GM23338 (cell line): ENCODE results near the gene ANTXR2. TPM values are rescaled to one million over a fixed set of nuclear protein-coding genes. Genes with fewer than 3 reads are reported as not detected.

ENCODE experiments used
- ATAC-seq: fragments of 200-7000 bp; cut with Tn5 transposase; 3 replicates; pipeline ENCODE4 v1.9.1; 2020
- DNase-seq: peaks from one replicate; pipeline ENCODE4 v3.0.0-alpha.2; 2015; ENCODE audit warnings: low spot score
- H2AFZ ChIP-seq: fragments of 200-600 bp; sonication (generic); 2 replicates; pipeline ENCODE4 v1.8.0; 2016; ENCODE audit warnings: antibody characterized with exemption, mild to moderate bottlenecking, moderate library complexity
- H3F3A ChIP-seq: fragments of 200-600 bp; sonication (generic); replicated peaks from 2 replicates; pipeline ENCODE4 v1.8.0; 2017; ENCODE audit warnings: antibody characterized with exemption, mixed run types, low read depth
- H3K27ac ChIP-seq: fragments of 200-600 bp; sonication (generic); 2 replicates; pipeline ENCODE4 v1.6.1; 2016; ENCODE audit warnings: low read depth
- H3K27me3 ChIP-seq: fragments of 200-600 bp; sonication (generic); 2 replicates; pipeline ENCODE4 v1.8.0; 2016; ENCODE audit warnings: mild to moderate bottlenecking, mixed run types, moderate library complexity; ENCODE audit not compliant: insufficient read depth
- H3K36me3 ChIP-seq: fragments of 200-600 bp; sonication (generic); 2 replicates; pipeline ENCODE4 v1.8.0; 2016; ENCODE audit warnings: mild to moderate bottlenecking; ENCODE audit not compliant: insufficient read depth
- H3K4me1 ChIP-seq: fragments of 200-600 bp; sonication (generic); 2 replicates; pipeline ENCODE4 v1.8.0; 2016; ENCODE audit warnings: mild to moderate bottlenecking, moderate library complexity; ENCODE audit not compliant: insufficient read depth
- H3K4me2 ChIP-seq: fragments of 200-600 bp; sonication (generic); 2 replicates; pipeline ENCODE4 v1.7.1; 2017; ENCODE audit warnings: mixed run types
- H3K4me3 ChIP-seq: fragments of 200-600 bp; sonication (generic); 2 replicates; pipeline ENCODE4 v1.6.1; 2016; ENCODE audit warnings: mixed run types
- H3K79me2 ChIP-seq: fragments of 200-600 bp; sonication (generic); replicated peaks from 2 replicates; pipeline ENCODE4 v1.8.0; 2017; ENCODE audit warnings: mild to moderate bottlenecking; ENCODE audit not compliant: insufficient read depth
- H3K9me2 ChIP-seq: fragments of 200-600 bp; sonication (generic); 2 replicates; pipeline ENCODE4 v1.8.0; 2017; ENCODE audit not compliant: insufficient read depth
- H4K20me1 ChIP-seq: fragments of 200-600 bp; sonication (generic); replicated peaks from 2 replicates; pipeline ENCODE4 v1.8.0; 2017; ENCODE audit warnings: mild to moderate bottlenecking; ENCODE audit not compliant: insufficient read depth
- H3K27ac Mint-ChIP-seq: 2 replicates; pipeline ENCODE4 v1.8.0; 2020; ENCODE audit warnings: inconsistent platforms, mild to moderate bottlenecking, moderate library complexity, mixed read lengths
- H3K27me3 Mint-ChIP-seq: 3 replicates; pipeline ENCODE4 v1.8.0; 2022; ENCODE audit warnings: low read depth, mild to moderate bottlenecking, moderate library complexity, mixed read lengths, inconsistent platforms; ENCODE audit not compliant: insufficient read depth, poor library complexity
- H3K36me3 Mint-ChIP-seq: 3 replicates; pipeline ENCODE4 v1.8.0; 2021; ENCODE audit warnings: low read depth, mild to moderate bottlenecking, inconsistent platforms, moderate library complexity, mixed read lengths
- H3K4me1 Mint-ChIP-seq: 3 replicates; pipeline ENCODE4 v1.8.0; 2020; ENCODE audit warnings: mild to moderate bottlenecking, inconsistent platforms, mixed read lengths
- H3K4me3 Mint-ChIP-seq: 3 replicates; pipeline ENCODE4 v1.8.0; 2021; ENCODE audit warnings: moderate library complexity, mild to moderate bottlenecking, inconsistent platforms, mixed read lengths
- H3K9me3 Mint-ChIP-seq: 3 replicates; pipeline ENCODE4 v1.8.0; 2020; ENCODE audit warnings: moderate library complexity, mild to moderate bottlenecking, inconsistent platforms, mixed read lengths
- CREB1 ChIP-seq: fragments of 250-450 bp; sonication (Bioruptor Pico); IDR thresholded peaks from 2 replicates; pipeline ENCODE4 v1.5.0; 2020; ENCODE audit warnings: low read depth, mild to moderate bottlenecking, moderate library complexity
- EZH2 ChIP-seq: fragments of 200-600 bp; sonication (generic); IDR thresholded peaks from one replicate; pipeline ENCODE4 v1.8.0; 2017; ENCODE audit warnings: antibody characterized with exemption, mild to moderate bottlenecking, low read depth; ENCODE audit not compliant: unreplicated experiment
- EZH2phosphoT487 ChIP-seq: fragments of 200-600 bp; sonication (generic); IDR thresholded peaks from one replicate; pipeline ENCODE4 v1.8.1; 2018; ENCODE audit warnings: antibody characterized with exemption; ENCODE audit not compliant: unreplicated experiment
- NANOG ChIP-seq: IDR thresholded peaks from 2 replicates; pipeline ENCODE4 v1.6.1; 2016; ENCODE audit warnings: antibody characterized with exemption, borderline replicate concordance
- POLR2AphosphoS5 ChIP-seq: IDR thresholded peaks from 2 replicates; pipeline ENCODE4 v1.6.1; 2016; ENCODE audit warnings: antibody characterized with exemption, low read depth
- REST ChIP-seq: IDR thresholded peaks from one replicate; pipeline ENCODE4 v1.6.1; 2018; ENCODE audit warnings: antibody characterized with exemption; ENCODE audit not compliant: unreplicated experiment
- STAT1 ChIP-seq: IDR thresholded peaks from one replicate; pipeline ENCODE4 v1.6.1; 2016; ENCODE audit warnings: antibody characterized with exemption; ENCODE audit not compliant: unreplicated experiment
- ZNF114 ChIP-seq: fragments of 250-450 bp; sonication (Bioruptor Pico); IDR thresholded peaks from 2 replicates; pipeline ENCODE4 v1.5.0; 2020; ENCODE audit warnings: mild to moderate bottlenecking, moderate library complexity
- ZNF331 ChIP-seq: fragments of 250-450 bp; sonication (Bioruptor Pico); IDR thresholded peaks from 2 replicates; pipeline ENCODE4 v1.5.0; 2020; ENCODE audit warnings: low read depth, mild to moderate bottlenecking, moderate library complexity
- polyA plus RNA-seq: library from polyadenylated mRNA; unstranded; fragments of >200 nt; fragmentation: Nextera tagmentation; extraction: Ambion mirVana; gene quantifications from 2 replicates; pipeline ENCODE4 v1.2.1, GENCODE V29; 2016
- total RNA-seq: library from RNA; depleted of rRNA; stranded (reverse); fragments of >200 nt; shearing (Covaris generic); gene quantifications from 2 replicates; pipeline ENCODE4 v1.2.3, GENCODE V29; 2014
- TF ChIP-seq, protein P1 (sequence below): IDR thresholded peaks from 2 replicates; pipeline ENCODE4 v1.6.1; 2016; ENCODE audit warnings: antibody characterized with exemption
- TF ChIP-seq, protein P2 (sequence below): fragments of 250-450 bp; sonication (Bioruptor Pico); IDR thresholded peaks from 2 replicates; pipeline ENCODE4 v1.5.0; 2020; ENCODE audit warnings: mild to moderate bottlenecking, moderate library complexity

Gene ANTXR2
- total and polyA plus RNA-seq, 2 experiments from 2014 or later, result 2.0 to 5.3 TPM

- no peak for TF ChIP-seq REST
- no peak for TF ChIP-seq NANOG
These were observed 26.6 kb upstream of the ANTXR2 start (continued) for GRCh38 chr4:80099671-80100070.

GRCh38 chr4:80098635-80099034 lies 25.6 kb upstream of the ANTXR2 start:
- no peak for ATAC-seq
- no peak for TF ChIP-seq NANOG
- TF ChIP-seq ZNF331, result no peak
- no peak for TF ChIP-seq ZNF114 (CRISPR knock-in tag)
- no peak for TF ChIP-seq REST
- no peak for TF ChIP-seq EZH2phosphoT487
- TF ChIP-seq, protein P1, sequence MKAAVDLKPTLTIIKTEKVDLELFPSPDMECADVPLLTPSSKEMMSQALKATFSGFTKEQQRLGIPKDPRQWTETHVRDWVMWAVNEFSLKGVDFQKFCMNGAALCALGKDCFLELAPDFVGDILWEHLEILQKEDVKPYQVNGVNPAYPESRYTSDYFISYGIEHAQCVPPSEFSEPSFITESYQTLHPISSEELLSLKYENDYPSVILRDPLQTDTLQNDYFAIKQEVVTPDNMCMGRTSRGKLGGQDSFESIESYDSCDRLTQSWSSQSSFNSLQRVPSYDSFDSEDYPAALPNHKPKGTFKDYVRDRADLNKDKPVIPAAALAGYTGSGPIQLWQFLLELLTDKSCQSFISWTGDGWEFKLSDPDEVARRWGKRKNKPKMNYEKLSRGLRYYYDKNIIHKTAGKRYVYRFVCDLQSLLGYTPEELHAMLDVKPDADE, result no peak
- TF ChIP-seq CREB1, result no peak
- TF ChIP-seq, protein P2, sequence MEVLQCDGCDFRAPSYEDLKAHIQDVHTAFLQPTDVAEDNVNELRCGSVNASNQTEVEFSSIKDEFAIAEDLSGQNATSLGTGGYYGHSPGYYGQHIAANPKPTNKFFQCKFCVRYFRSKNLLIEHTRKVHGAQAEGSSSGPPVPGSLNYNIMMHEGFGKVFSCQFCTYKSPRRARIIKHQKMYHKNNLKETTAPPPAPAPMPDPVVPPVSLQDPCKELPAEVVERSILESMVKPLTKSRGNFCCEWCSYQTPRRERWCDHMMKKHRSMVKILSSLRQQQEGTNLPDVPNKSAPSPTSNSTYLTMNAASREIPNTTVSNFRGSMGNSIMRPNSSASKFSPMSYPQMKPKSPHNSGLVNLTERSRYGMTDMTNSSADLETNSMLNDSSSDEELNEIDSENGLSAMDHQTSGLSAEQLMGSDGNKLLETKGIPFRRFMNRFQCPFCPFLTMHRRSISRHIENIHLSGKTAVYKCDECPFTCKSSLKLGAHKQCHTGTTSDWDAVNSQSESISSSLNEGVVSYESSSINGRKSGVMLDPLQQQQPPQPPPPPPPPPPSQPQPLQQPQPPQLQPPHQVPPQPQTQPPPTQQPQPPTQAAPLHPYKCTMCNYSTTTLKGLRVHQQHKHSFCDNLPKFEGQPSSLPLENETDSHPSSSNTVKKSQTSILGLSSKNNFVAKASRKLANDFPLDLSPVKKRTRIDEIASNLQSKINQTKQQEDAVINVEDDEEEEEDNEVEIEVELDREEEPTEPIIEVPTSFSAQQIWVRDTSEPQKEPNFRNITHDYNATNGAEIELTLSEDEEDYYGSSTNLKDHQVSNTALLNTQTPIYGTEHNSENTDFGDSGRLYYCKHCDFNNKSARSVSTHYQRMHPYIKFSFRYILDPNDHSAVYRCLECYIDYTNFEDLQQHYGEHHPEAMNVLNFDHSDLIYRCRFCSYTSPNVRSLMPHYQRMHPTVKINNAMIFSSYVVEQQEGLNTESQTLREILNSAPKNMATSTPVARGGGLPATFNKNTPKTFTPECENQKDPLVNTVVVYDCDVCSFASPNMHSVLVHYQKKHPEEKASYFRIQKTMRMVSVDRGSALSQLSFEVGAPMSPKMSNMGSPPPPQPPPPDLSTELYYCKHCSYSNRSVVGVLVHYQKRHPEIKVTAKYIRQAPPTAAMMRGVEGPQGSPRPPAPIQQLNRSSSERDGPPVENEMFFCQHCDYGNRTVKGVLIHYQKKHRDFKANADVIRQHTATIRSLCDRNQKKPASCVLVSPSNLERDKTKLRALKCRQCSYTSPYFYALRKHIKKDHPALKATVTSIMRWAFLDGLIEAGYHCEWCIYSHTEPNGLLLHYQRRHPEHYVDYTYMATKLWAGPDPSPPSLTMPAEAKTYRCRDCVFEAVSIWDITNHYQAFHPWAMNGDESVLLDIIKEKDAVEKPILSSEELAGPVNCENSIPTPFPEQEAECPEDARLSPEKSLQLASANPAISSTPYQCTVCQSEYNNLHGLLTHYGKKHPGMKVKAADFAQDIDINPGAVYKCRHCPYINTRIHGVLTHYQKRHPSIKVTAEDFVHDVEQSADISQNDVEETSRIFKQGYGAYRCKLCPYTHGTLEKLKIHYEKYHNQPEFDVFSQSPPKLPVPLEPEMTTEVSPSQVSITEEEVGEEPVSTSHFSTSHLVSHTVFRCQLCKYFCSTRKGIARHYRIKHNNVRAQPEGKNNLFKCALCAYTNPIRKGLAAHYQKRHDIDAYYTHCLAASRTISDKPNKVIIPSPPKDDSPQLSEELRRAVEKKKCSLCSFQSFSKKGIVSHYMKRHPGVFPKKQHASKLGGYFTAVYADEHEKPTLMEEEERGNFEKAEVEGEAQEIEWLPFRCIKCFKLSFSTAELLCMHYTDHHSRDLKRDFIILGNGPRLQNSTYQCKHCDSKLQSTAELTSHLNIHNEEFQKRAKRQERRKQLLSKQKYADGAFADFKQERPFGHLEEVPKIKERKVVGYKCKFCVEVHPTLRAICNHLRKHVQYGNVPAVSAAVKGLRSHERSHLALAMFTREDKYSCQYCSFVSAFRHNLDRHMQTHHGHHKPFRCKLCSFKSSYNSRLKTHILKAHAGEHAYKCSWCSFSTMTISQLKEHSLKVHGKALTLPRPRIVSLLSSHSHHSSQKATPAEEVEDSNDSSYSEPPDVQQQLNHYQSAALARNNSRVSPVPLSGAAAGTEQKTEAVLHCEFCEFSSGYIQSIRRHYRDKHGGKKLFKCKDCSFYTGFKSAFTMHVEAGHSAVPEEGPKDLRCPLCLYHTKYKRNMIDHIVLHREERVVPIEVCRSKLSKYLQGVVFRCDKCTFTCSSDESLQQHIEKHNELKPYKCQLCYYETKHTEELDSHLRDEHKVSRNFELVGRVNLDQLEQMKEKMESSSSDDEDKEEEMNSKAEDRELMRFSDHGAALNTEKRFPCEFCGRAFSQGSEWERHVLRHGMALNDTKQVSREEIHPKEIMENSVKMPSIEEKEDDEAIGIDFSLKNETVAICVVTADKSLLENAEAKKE, result no peak
- no peak for TF ChIP-seq POLR2AphosphoS5
- no peak for TF ChIP-seq EZH2
- no peak for TF ChIP-seq STAT1

More at GRCh38 chr4:80098635-80099034, 25.6 kb upstream of the ANTXR2 start:
- Histone ChIP-seq H3K4me3 (no peak overlapping the region), H4K20me1 (no peaks in the 10 kb centered on the region), H3K36me3 (no peaks in the 10 kb centered on the region), H3K27ac (no peak overlapping the region), H3K4me1 (no peaks in the 10 kb centered on the region), H2AFZ (no peak overlapping the region), H3K9me2 (no peaks in the 10 kb centered on the region), H3F3A (no peaks in the 10 kb centered on the region), H3K27me3 (no peaks in the 10 kb centered on the region), H3K79me2 (no peaks in the 10 kb centered on the region), H3K4me2 (no peak overlapping the region)
- Mint-ChIP-seq H3K27ac (no peak overlapping the region), H3K36me3 (no peaks in the 10 kb centered on the region), H3K4me3 (no peak overlapping the region), H3K4me1 (no peaks in the 10 kb centered on the region), H3K9me3 (no peaks in the 10 kb centered on the region), H3K27me3 (peaks cover 1% of the 10 kb centered on the region)
- no peak for DNase-seq
